Astrocyte (in vitro differentiated cells and primary cell): Measurements from ENCODE around the gene IL1B. TPM values are rescaled to one million over a fixed set of nuclear protein-coding genes. Genes with fewer than 3 reads are reported as not detected.

Experiments used
- DNase-seq: peaks from one replicate; pipeline ENCODE4 v3.0.0-alpha.2; 2010; ENCODE audit warnings: low read depth
- FAIRE-seq: peaks from 2 replicates; lab custom pipeline; 2011; peaks lifted over from hg19 to GRCh38; lab: Jason Lieb, UNC
- H2AFZ ChIP-seq: 2 replicates; pipeline ENCODE4 v1.6.0; 2012; ENCODE audit warnings: low read depth, low read length, inconsistent platforms
- H3K27ac ChIP-seq: 2 replicates; pipeline ENCODE4 v1.5.1; 2011; ENCODE audit warnings: low read depth, low read length, inconsistent platforms
- H3K27me3 ChIP-seq: 2 replicates; pipeline ENCODE4 v1.6.0; 2011; ENCODE audit warnings: low read length, inconsistent platforms; ENCODE audit not compliant: insufficient read depth
- H3K36me3 ChIP-seq: 2 replicates; pipeline ENCODE4 v1.5.1; 2011; ENCODE audit warnings: low read length, inconsistent platforms; ENCODE audit not compliant: insufficient read depth
- H3K4me1 ChIP-seq: 2 replicates; pipeline ENCODE4 v1.5.1; 2011; ENCODE audit warnings: low read length, inconsistent platforms; ENCODE audit not compliant: insufficient read depth
- H3K4me2 ChIP-seq: 2 replicates; pipeline ENCODE4 v1.6.0; 2012; ENCODE audit warnings: low read length, inconsistent platforms
- H3K4me3 ChIP-seq: 2 replicates; pipeline ENCODE4 v1.5.1; 2011; ENCODE audit warnings: low read depth, mild to moderate bottlenecking, low read length, inconsistent platforms; ENCODE audit not compliant: insufficient read depth
- H3K79me2 ChIP-seq: 2 replicates; pipeline ENCODE4 v1.6.0; 2012; ENCODE audit warnings: mild to moderate bottlenecking, low read length, inconsistent platforms; ENCODE audit not compliant: insufficient read depth
- H3K9ac ChIP-seq: 2 replicates; pipeline ENCODE4 v1.6.0; 2012; ENCODE audit warnings: mild to moderate bottlenecking, low read length, inconsistent platforms
- H3K9me3 ChIP-seq: 2 replicates; pipeline ENCODE4 v1.5.1; 2012; ENCODE audit warnings: low read depth, mild to moderate bottlenecking, low read length, inconsistent platforms; ENCODE audit not compliant: insufficient read depth
- H4K20me1 ChIP-seq: 2 replicates; pipeline ENCODE4 v1.6.0; 2012; ENCODE audit warnings: low read length, inconsistent platforms; ENCODE audit not compliant: insufficient read depth
- H3K27ac Mint-ChIP-seq: one replicate; pipeline ENCODE4 v1.8.0; 2021; ENCODE audit warnings: mild to moderate bottlenecking, mixed read lengths; ENCODE audit not compliant: unreplicated experiment
- H3K27me3 Mint-ChIP-seq: one replicate; pipeline ENCODE4 v1.8.0; 2021; ENCODE audit warnings: low read depth, mixed read lengths; ENCODE audit not compliant: unreplicated experiment
- H3K36me3 Mint-ChIP-seq: one replicate; pipeline ENCODE4 v1.8.0; 2021; ENCODE audit warnings: low read depth, mixed read lengths; ENCODE audit not compliant: unreplicated experiment
- H3K4me1 Mint-ChIP-seq: one replicate; pipeline ENCODE4 v1.8.0; 2021; ENCODE audit warnings: low read depth, mixed read lengths; ENCODE audit not compliant: unreplicated experiment
- H3K4me3 Mint-ChIP-seq: one replicate; pipeline ENCODE4 v1.8.0; 2021; ENCODE audit warnings: mild to moderate bottlenecking, moderate library complexity, mixed read lengths; ENCODE audit not compliant: unreplicated experiment
- H3K9me3 Mint-ChIP-seq: one replicate; pipeline ENCODE4 v1.8.0; 2021; ENCODE audit warnings: mild to moderate bottlenecking, mixed read lengths; ENCODE audit not compliant: unreplicated experiment
- CTCF ChIP-seq: IDR thresholded peaks from 2 replicates; pipeline ENCODE4 v1.5.1; 2011; ENCODE audit warnings: low read depth, mild to moderate bottlenecking, inconsistent platforms, low read length, moderate library complexity; ENCODE audit not compliant: insufficient read depth
- EZH2 ChIP-seq: IDR thresholded peaks from 2 replicates; pipeline ENCODE4 v1.6.1; 2012; ENCODE audit warnings: mild to moderate bottlenecking, low read length, inconsistent platforms; ENCODE audit not compliant: insufficient read depth
- total RNA-seq: library from RNA; stranded (reverse); gene quantifications from 2 replicates; pipeline ENCODE4 v1.2.1, GENCODE V29; 2021

IL1B gene
- total RNA-seq, 1 donor from 2014 or later = not detected

- Mint-ChIP-seq H3K4me1 (peaks cover 8% of the 10 kb centered on the region), H3K27me3 (peaks cover 7% of the 10 kb centered on the region), H3K4me3 (no peak overlapping the region), H3K27ac (no peak overlapping the region), H3K9me3 (peaks cover 12% of the 10 kb centered on the region), H3K36me3 (no peaks in the 10 kb centered on the region)
- no peaks in the 10 kb centered on the region for H3K79me2 ChIP-seq
- peaks cover 3% of the 10 kb centered on the region for H3K4me1 ChIP-seq
- no peak overlapping the region for H2AFZ ChIP-seq
- no peaks in the 10 kb centered on the region for H4K20me1 ChIP-seq
- H3K27me3 ChIP-seq = no peaks in the 10 kb centered on the region
- no peak overlapping the region for H3K4me2 ChIP-seq
- DNase-seq (no peak), FAIRE-seq (no peak)
- no peak overlapping the region for H3K9ac ChIP-seq
- TF ChIP-seq CTCF = no peak
- no peak for TF ChIP-seq EZH2
- H3K4me3 ChIP-seq = no peak overlapping the region
- no peaks in the 10 kb centered on the region for H3K9me3 ChIP-seq
- no peaks in the 10 kb centered on the region for H3K36me3 ChIP-seq
- H3K27ac ChIP-seq = no peak overlapping the region
Measured at GRCh38 chr2:112791693-112792230, 44.8 kb downstream of the IL1B start.

- Mint-ChIP-seq H3K9me3 (peaks cover 11% of the 10 kb centered on the region), H3K36me3 (no peaks in the 10 kb centered on the region), H3K27me3 (peaks cover 7% of the 10 kb centered on the region), H3K4me1 (peaks cover 8% of the 10 kb centered on the region), H3K27ac (no peak overlapping the region), H3K4me3 (no peak overlapping the region)
- Histone ChIP-seq H3K4me1 (peaks cover 3% of the 10 kb centered on the region), H3K79me2 (no peaks in the 10 kb centered on the region), H3K36me3 (no peaks in the 10 kb centered on the region), H2AFZ (no peak overlapping the region), H3K9me3 (no peaks in the 10 kb centered on the region), H3K27me3 (no peaks in the 10 kb centered on the region), H4K20me1 (no peaks in the 10 kb centered on the region), H3K4me3 (no peak overlapping the region), H3K9ac (no peak overlapping the region), H3K27ac (no peak overlapping the region), H3K4me2 (no peak overlapping the region)
- FAIRE-seq (no peak), DNase-seq (no peak)
- TF ChIP-seq EZH2 (no peak), CTCF (no peak)
Measured at GRCh38 chr2:112791019-112791418, 45.6 kb downstream of the IL1B start.

GRCh38 chr2:112790305-112790704 lies 46.3 kb downstream of the IL1B start:
- no peaks in the 10 kb centered on the region for H3K9me3 ChIP-seq
- H3K9ac ChIP-seq = no peak overlapping the region
- Mint-ChIP-seq H3K4me1 (peaks cover 8% of the 10 kb centered on the region), H3K9me3 (peaks cover 10% of the 10 kb centered on the region), H3K27me3 (peaks cover 4% of the 10 kb centered on the region), H3K36me3 (no peaks in the 10 kb centered on the region), H3K27ac (no peak overlapping the region), H3K4me3 (no peak overlapping the region)
- no peak for DNase-seq
- TF ChIP-seq EZH2 (no peak), CTCF (no peak)
- no peak overlapping the region for H3K4me2 ChIP-seq
- peaks cover 3% of the 10 kb centered on the region for H3K4me1 ChIP-seq
- no peak overlapping the region for H3K27ac ChIP-seq
- no peaks in the 10 kb centered on the region for H3K79me2 ChIP-seq
- no peak for FAIRE-seq
- H4K20me1 ChIP-seq = no peaks in the 10 kb centered on the region
- H2AFZ ChIP-seq = no peak overlapping the region
- no peaks in the 10 kb centered on the region for H3K36me3 ChIP-seq
- H3K27me3 ChIP-seq = no peaks in the 10 kb centered on the region
- H3K4me3 ChIP-seq = no peak overlapping the region
